ENCODE data around the gene SLC16A2. TPM values are rescaled to one million over a fixed set of nuclear protein-coding genes. Genes with fewer than 3 reads are reported as not detected.

The SLC16A2 gene
- polyA plus RNA-seq, 3 donors = not detected

- Mint-ChIP-seq H3K4me3 (no peak overlapping the region), H3K36me3 (no peaks in the 10 kb centered on the region), H3K9me3 (peaks cover 0 to 5% (median 1%) of the 10 kb centered on the region in 7 donors), H3K27me3 (ENCODE audit: low read depth in 3 of 3) (peaks cover 0 to 2% (median 2%) of the 10 kb centered on the region in 3 donors), H3K27ac (no peak overlapping the region), H3K4me1 (no peaks in the 10 kb centered on the region)
- Histone ChIP-seq H3K79me2 (ENCODE audit: insufficient read depth, low read length) (no peaks in the 10 kb centered on the region), H3K9me3 (replicated peaks in 1 of 2; ENCODE audit: control insufficient read depth in 1 of 2, insufficient read depth in 1 of 2, low read length in 2 of 2) (no peaks in the 10 kb centered on the region), H3K27me3 (ENCODE audit: control insufficient read depth in 2 of 2, insufficient read depth in 2 of 2, low read length in 2 of 2) (no peaks in the 10 kb centered on the region), H3K4me2 (replicated peaks; ENCODE audit: extremely low read depth, low read length, poor library complexity, severe bottlenecking) (no peak overlapping the region), H3K36me3 (replicated peaks in 1 of 2; ENCODE audit: control insufficient read depth in 1 of 2, insufficient read depth in 2 of 2, low read length in 2 of 2) (no peaks in the 10 kb centered on the region), H3K9ac (ENCODE audit: insufficient read depth, low read length, poor library complexity, severe bottlenecking) (no peak overlapping the region), H3K27ac (ENCODE audit: low read depth in 1 of 2, low read length in 2 of 2) (no peak overlapping the region), H3K4me3 (replicated peaks in 1 of 3; ENCODE audit: low read depth in 2 of 3, low read length in 3 of 3) (no peak overlapping the region), H3K4me1 (ENCODE audit: control insufficient read depth in 1 of 2, insufficient read depth in 2 of 2, low read length in 2 of 2) (no peaks in the 10 kb centered on the region), H4K20me1 (ENCODE audit: insufficient read depth, low read length) (no peaks in the 10 kb centered on the region), H2AFZ (ENCODE audit: insufficient read depth, low read depth, low read length, poor library complexity, severe bottlenecking) (no peak overlapping the region)
- peak in 1 of 3 donors; percentile 1 for DNase-seq
- WGBS (ENCODE audit: insufficient coverage) = no CpG with 5 or more reads among the region's 1 CpG
- intact Hi-C loops (cut with micrococcal nuclease) = no loop called here
- no peak for TF ChIP-seq CTCF (IDR thresholded peaks at IDR 0.05)
Observed at GRCh38 chrX:74490247-74490646, 69.0 kb downstream of the SLC16A2 start.

GRCh38 chrX:74492720-74493201 lies 71.5 kb downstream of the SLC16A2 start:
- intact Hi-C loops (cut with micrococcal nuclease) = no loop called here
- H4K20me1 ChIP-seq (ENCODE audit: insufficient read depth, low read length) = no peaks in the 10 kb centered on the region
- H3K4me1 ChIP-seq (ENCODE audit: control insufficient read depth in 1 of 2, insufficient read depth in 2 of 2, low read length in 2 of 2) = no peaks in the 10 kb centered on the region
- no peaks in the 10 kb centered on the region for H3K36me3 ChIP-seq (replicated peaks in 1 of 2; ENCODE audit: control insufficient read depth in 1 of 2, insufficient read depth in 2 of 2, low read length in 2 of 2)
- H3K27ac ChIP-seq (ENCODE audit: low read depth in 1 of 2, low read length in 2 of 2) = no peak overlapping the region
- 83% methylated on average over 2 of the region's 3 CpGs for WGBS (ENCODE audit: insufficient coverage)
- no peak overlapping the region for H3K4me2 ChIP-seq (replicated peaks; ENCODE audit: extremely low read depth, low read length, poor library complexity, severe bottlenecking)
- peaks cover 0 to 7% (median 2%) of the 10 kb centered on the region in 3 donors for H3K27me3 Mint-ChIP-seq (ENCODE audit: low read depth in 3 of 3)
- no peaks in the 10 kb centered on the region for H3K36me3 Mint-ChIP-seq
- no peaks in the 10 kb centered on the region for H3K9me3 ChIP-seq (replicated peaks in 1 of 2; ENCODE audit: control insufficient read depth in 1 of 2, insufficient read depth in 1 of 2, low read length in 2 of 2)
- H2AFZ ChIP-seq (ENCODE audit: insufficient read depth, low read depth, low read length, poor library complexity, severe bottlenecking) = no peak overlapping the region
- TF ChIP-seq CTCF (IDR thresholded peaks at IDR 0.05) = no peak
- H3K27ac Mint-ChIP-seq = peak overlapping the region in 1 of 7 donors; percentile 4
- no peaks in the 10 kb centered on the region for H3K4me1 Mint-ChIP-seq
- no peak for DNase-seq
- H3K9me3 Mint-ChIP-seq = peaks cover 0 to 3% (median 0%) of the 10 kb centered on the region in 7 donors
- no peaks in the 10 kb centered on the region for H3K27me3 ChIP-seq (ENCODE audit: control insufficient read depth in 2 of 2, insufficient read depth in 2 of 2, low read length in 2 of 2)
- no peak overlapping the region for H3K4me3 ChIP-seq (replicated peaks in 1 of 3; ENCODE audit: low read depth in 2 of 3, low read length in 3 of 3)
- H3K4me3 Mint-ChIP-seq = no peak overlapping the region
- no peaks in the 10 kb centered on the region for H3K79me2 ChIP-seq (ENCODE audit: insufficient read depth, low read length)
- no peak overlapping the region for H3K9ac ChIP-seq (ENCODE audit: insufficient read depth, low read length, poor library complexity, severe bottlenecking)

All from CD14-positive monocyte (primary cell).